Esophagus muscularis mucosa (tissue), 4 donors: ENCODE data around the gene FCER2. TPM values are rescaled to one million over a fixed set of nuclear protein-coding genes. Genes with fewer than 3 reads are reported as not detected.
A peak's percentile ranks its signal among the peaks of the same experiment; 100 is the strongest.

Experiments used
- DNase-seq: peaks from one replicate; pipeline ENCODE4 v3.0.0-alpha.2; 2017; ENCODE audit errors: extremely low spot score
- H3K27ac ChIP-seq, 4 donors: fragments of 200-600 bp; sonication (generic); replicated peaks in 1 of 4; 1 replicate in 3 of 4; 2 replicates in 1 of 4; pipeline ENCODE4 v1.5.1; 2016 to 2019; ENCODE audit warnings: mild to moderate bottlenecking in 1 of 4
- H3K27me3 ChIP-seq, 4 donors: fragments of 200-600 bp; sonication (generic); one replicate each; pipeline versions ENCODE4 v1.5.1 to v1.6.0; 2016 to 2019
- H3K36me3 ChIP-seq, 4 donors: fragments of 200-600 bp; sonication (generic); one replicate each; pipeline ENCODE4 v1.5.1; 2016 to 2019
- H3K4me1 ChIP-seq, 4 donors: fragments of 200-600 bp; sonication (generic); one replicate each; pipeline ENCODE4 v1.5.1; 2016 to 2019
- H3K4me3 ChIP-seq, 4 donors: fragments of 200-600 bp; sonication (generic); 1 replicate in 2 of 4; 2 replicates in 2 of 4; pipeline ENCODE4 v1.5.1; 2016 to 2019; ENCODE audit warnings: mild to moderate bottlenecking in 4 of 4, moderate library complexity in 1 of 4
- H3K9me3 ChIP-seq, 4 donors: fragments of 200-600 bp; sonication (generic); 1 replicate in 3 of 4; 2 replicates in 1 of 4; pipeline ENCODE4 v1.5.1; 2016 to 2019
- CTCF ChIP-seq, 3 experiments: fragments of 200-600 bp in 2 of 3; fragments of 450-650 bp in 1 of 3; sonication (generic) in 2 of 3; IDR thresholded peaks; one replicate each; pipeline ENCODE4 v1.5.1; 2017 to 2019; ENCODE audit warnings: antibody characterized with exemption in 3 of 3, mild to moderate bottlenecking in 2 of 3, moderate library complexity in 1 of 3
- EP300 ChIP-seq: sonication (generic); formaldehyde crosslinking; IDR thresholded peaks from one replicate; pipeline ENCODE4 v1.6.1; 2017; ENCODE audit warnings: antibody characterized with exemption
- POLR2A ChIP-seq: fragments of 450-650 bp; IDR thresholded peaks from one replicate; pipeline ENCODE4 v1.6.1; 2017; ENCODE audit warnings: antibody characterized with exemption, moderate library complexity, mild to moderate bottlenecking, low read depth
- POLR2AphosphoS5 ChIP-seq, 2 donors: sonication (generic); formaldehyde crosslinking; IDR thresholded peaks; one replicate each; pipeline ENCODE4 v1.6.1; 2017; ENCODE audit warnings: antibody characterized with exemption in 2 of 2
- WGBS: methylation state at CpG from one replicate; pipeline ENCODE4 v1.1.5; 2018; 5-methylcytosine and 5-hydroxymethylcytosine counted together
- intact Hi-C: fragments of 100-400 bp; cut with DNase I; formaldehyde crosslinking; loops from one replicate; pipeline ENCODE4 v1.15.1; 2023
- total RNA-seq, 4 donors: library from RNA; depleted of rRNA; stranded (reverse); fragments of >200 nt; gene quantifications; one replicate each; pipeline versions ENCODE4 v1.1.0 to v1.2.1, GENCODE V29; 2016

Gene FCER2
- total RNA-seq, 4 donors from 2014 or later = 0.29 TPM; not detected in 3

- intact Hi-C loops = no loop called here
- TF ChIP-seq POLR2A = no peak
- TF ChIP-seq CTCF (IDR thresholded peaks at IDR 0.05) = no peak
- TF ChIP-seq POLR2AphosphoS5 (IDR thresholded peaks at IDR 0.05) = no peak
- no peak for TF ChIP-seq EP300
- 68% methylated on average over 14 of the region's 14 CpGs for WGBS
- H3K4me3 ChIP-seq = no peak overlapping the region
- H3K27me3 ChIP-seq = peaks cover 0 to 53% (median 0%) of the 10 kb centered on the region in 4 donors
- no peaks in the 10 kb centered on the region for H3K36me3 ChIP-seq
- DNase-seq = no peak
- peak overlapping the region in 2 of 4 donors; percentile 14 for H3K27ac ChIP-seq
- no peaks in the 10 kb centered on the region for H3K9me3 ChIP-seq
- H3K4me1 ChIP-seq = no peaks in the 10 kb centered on the region
Measured at GRCh38 chr19:7706188-7706954, 4.4 kb upstream of the FCER2 start.

- H3K27ac ChIP-seq = no peak overlapping the region
- peaks cover 0 to 57% (median 0%) of the 10 kb centered on the region in 4 donors for H3K27me3 ChIP-seq
- 56% methylated on average over 23 of the region's 24 CpGs for WGBS
- TF ChIP-seq EP300 (no peak), POLR2A (no peak), CTCF (IDR thresholded peaks at IDR 0.05) (no peak), POLR2AphosphoS5 (IDR thresholded peaks at IDR 0.05) (no peak)
- H3K4me1 ChIP-seq = no peaks in the 10 kb centered on the region
- H3K9me3 ChIP-seq = no peaks in the 10 kb centered on the region
- H3K4me3 ChIP-seq = no peak overlapping the region
- DNase-seq = no peak
- intact Hi-C loops = no loop called here
- H3K36me3 ChIP-seq = no peaks in the 10 kb centered on the region
Measured at GRCh38 chr19:7705387-7706187, 3.7 kb upstream of the FCER2 start.

GRCh38 chr19:7704280-7705060 lies 2.5 kb upstream of the FCER2 start:
- intact Hi-C loops = no loop called here
- Histone ChIP-seq H3K27ac (no peak overlapping the region), H3K27me3 (peaks cover 0 to 57% (median 0%) of the 10 kb centered on the region in 4 donors), H3K9me3 (no peaks in the 10 kb centered on the region), H3K36me3 (no peaks in the 10 kb centered on the region), H3K4me3 (no peak overlapping the region), H3K4me1 (no peaks in the 10 kb centered on the region)
- 88% methylated on average over 4 of the region's 6 CpGs for WGBS
- TF ChIP-seq EP300 (no peak), CTCF (IDR thresholded peaks at IDR 0.05) (no peak), POLR2AphosphoS5 (IDR thresholded peaks at IDR 0.05) (no peak), POLR2A (no peak)
- DNase-seq = no peak

GRCh38 chr19:7703332-7703731 lies 1.4 kb upstream of the FCER2 start:
- WGBS = 64% methylated on average over 8 of the region's 8 CpGs
- H3K9me3 ChIP-seq = no peaks in the 10 kb centered on the region
- TF ChIP-seq POLR2A (no peak), POLR2AphosphoS5 (IDR thresholded peaks at IDR 0.05) (no peak), EP300 (no peak), CTCF (IDR thresholded peaks at IDR 0.05) (no peak)
- H3K27ac ChIP-seq = no peak overlapping the region
- H3K36me3 ChIP-seq = no peaks in the 10 kb centered on the region
- DNase-seq = no peak
- no peak overlapping the region for H3K4me3 ChIP-seq
- H3K4me1 ChIP-seq = no peaks in the 10 kb centered on the region
- intact Hi-C loops = no loop called here
- H3K27me3 ChIP-seq = peaks cover 0 to 66% (median 3%) of the 10 kb centered on the region in 4 donors
